ENCODE results near the gene VGF.

DNA sequence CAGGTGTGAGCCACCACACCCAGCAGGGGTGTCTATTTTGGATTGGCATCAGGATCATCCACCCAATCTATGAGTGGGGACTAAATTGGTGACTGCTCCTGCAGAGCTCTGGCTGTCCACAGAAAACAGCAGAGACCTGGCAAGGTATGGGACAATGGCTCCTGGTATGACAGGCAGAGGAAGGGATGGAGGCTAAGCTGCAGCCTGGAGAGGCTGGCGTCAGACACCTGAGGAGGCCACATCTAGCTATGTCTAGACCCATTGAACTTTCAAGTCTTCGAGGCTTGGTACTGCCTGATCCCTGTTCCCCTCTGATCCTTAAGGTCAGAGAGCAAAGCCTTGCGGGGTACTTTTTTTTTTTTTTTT is 41.7 kb downstream of the VGF start:
- TF ChIP-seq CTCF (tag by site-specific recombination; IDR thresholded peaks at IDR 0.05) = no peak
- no peak for TF ChIP-seq ZNF645 (tag by site-specific recombination; IDR thresholded peaks at IDR 0.05)
- TF ChIP-seq ZNF311 (tag by site-specific recombination; IDR thresholded peaks at IDR 0.05; ENCODE audit: borderline replicate concordance) = no peak
- TF ChIP-seq ZNF335 (tag by site-specific recombination; conservative IDR thresholded peaks at IDR 0.05) = no peak
- no peak for TF ChIP-seq ZNF707 (tag by site-specific recombination; IDR thresholded peaks at IDR 0.05)

Measured in HEK293 (cell line).